DND-41 (cell line): ENCODE results near the gene PTPRD.

Experiments used
- ATAC-seq: fragments of 200-7000 bp; cut with Tn5 transposase; 3 replicates; pipeline ENCODE4 v1.9.1; 2021; ENCODE audit warnings: low read depth; ENCODE audit not compliant: insufficient read depth
- DNase-seq: peaks from one replicate; pipeline ENCODE4 v3.0.0-alpha.2; 2020
- H2AFZ ChIP-seq: 2 replicates; pipeline ENCODE4 v1.6.0; 2012; ENCODE audit warnings: low read depth, low read length
- H3K27ac ChIP-seq: 2 replicates; pipeline ENCODE4 v1.5.1; 2012; ENCODE audit warnings: low read length, inconsistent platforms
- H3K27me3 ChIP-seq: fragments of 200-600 bp; sonication (generic); 2 replicates; pipeline ENCODE4 v1.6.0; 2012; ENCODE audit warnings: low read length, mild to moderate bottlenecking, inconsistent platforms; ENCODE audit not compliant: insufficient read depth, poor library complexity
- H3K36me3 ChIP-seq: 2 replicates; pipeline ENCODE4 v1.5.1; 2012; ENCODE audit warnings: low read length, inconsistent platforms; ENCODE audit not compliant: insufficient read depth
- H3K4me1 ChIP-seq: 2 replicates; pipeline ENCODE4 v1.5.1; 2012; ENCODE audit warnings: mild to moderate bottlenecking, low read length; ENCODE audit not compliant: insufficient read depth
- H3K4me2 ChIP-seq: 2 replicates; pipeline ENCODE4 v1.6.0; 2012; ENCODE audit warnings: mild to moderate bottlenecking, moderate library complexity, low read length, inconsistent platforms; ENCODE audit not compliant: insufficient read depth
- H3K4me3 ChIP-seq, 2 experiments: fragments of 200-600 bp in 1 of 2; shearing (Covaris generic) in 1 of 2; 2 replicates each; pipeline ENCODE4 v1.5.1; 2012 to 2016; ENCODE audit warnings: inconsistent platforms in 2 of 2, low read length in 2 of 2, mild to moderate bottlenecking in 2 of 2, low read depth in 1 of 2, moderate library complexity in 1 of 2
- H3K79me2 ChIP-seq: 2 replicates; pipeline ENCODE4 v1.6.0; 2012; ENCODE audit warnings: low read length, inconsistent platforms; ENCODE audit not compliant: insufficient read depth
- H3K9ac ChIP-seq: 2 replicates; pipeline ENCODE4 v1.6.0; 2012; ENCODE audit warnings: low read depth, mild to moderate bottlenecking, inconsistent platforms, low read length, moderate library complexity
- H3K9me3 ChIP-seq: 2 replicates; pipeline ENCODE4 v1.5.1; 2012; ENCODE audit warnings: low read length, moderate library complexity, mild to moderate bottlenecking, inconsistent platforms; ENCODE audit not compliant: insufficient read depth, severe bottlenecking
- H4K20me1 ChIP-seq: 2 replicates; pipeline ENCODE4 v1.6.0; 2012; ENCODE audit warnings: low read length; ENCODE audit not compliant: insufficient read depth
- EZH2 ChIP-seq: IDR thresholded peaks from 3 replicates; pipeline ENCODE4 v1.6.1; 2012; ENCODE audit warnings: borderline replicate concordance, low read depth, mild to moderate bottlenecking, moderate library complexity, low read length, inconsistent platforms; ENCODE audit not compliant: severe bottlenecking
- TF ChIP-seq, protein P1 (sequence below): IDR thresholded peaks from 2 replicates; pipeline ENCODE4 v1.5.1; 2012; ENCODE audit warnings: borderline replicate concordance, low read length, moderate library complexity, mild to moderate bottlenecking; ENCODE audit not compliant: poor library complexity, severe bottlenecking; ENCODE audit errors: extremely low read depth

Gene PTPRD

DNA sequence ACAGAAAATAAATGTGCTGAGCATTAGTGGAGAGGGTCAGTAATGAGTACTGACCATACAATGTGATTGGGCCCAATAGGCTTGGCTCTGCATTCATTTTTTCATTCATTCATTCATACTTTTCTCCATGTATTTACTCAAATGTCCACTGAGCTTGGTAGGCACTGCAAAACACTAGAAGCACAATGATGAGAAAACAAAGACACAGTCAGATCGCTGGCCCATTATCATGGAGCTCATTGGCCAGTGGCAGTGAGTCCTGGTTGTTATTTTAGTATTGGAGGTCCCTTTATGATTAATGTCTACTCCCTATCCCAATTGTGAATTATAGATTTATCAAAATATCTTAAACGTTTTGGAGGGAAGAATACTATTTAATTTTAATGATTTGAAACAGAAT lies 1733.5 kb downstream of the PTPRD start:
- Histone ChIP-seq H3K9ac (no peak overlapping the region), H3K4me3 (no peak overlapping the region), H3K9me3 (no peaks in the 10 kb centered on the region), H2AFZ (no peak overlapping the region), H4K20me1 (no peaks in the 10 kb centered on the region), H3K4me1 (no peaks in the 10 kb centered on the region), H3K27me3 (no peaks in the 10 kb centered on the region), H3K79me2 (no peaks in the 10 kb centered on the region), H3K36me3 (no peaks in the 10 kb centered on the region), H3K4me2 (no peak overlapping the region), H3K27ac (no peak overlapping the region)
- DNase-seq = no peak
- TF ChIP-seq EZH2 = no peak
- TF ChIP-seq, protein P1, sequence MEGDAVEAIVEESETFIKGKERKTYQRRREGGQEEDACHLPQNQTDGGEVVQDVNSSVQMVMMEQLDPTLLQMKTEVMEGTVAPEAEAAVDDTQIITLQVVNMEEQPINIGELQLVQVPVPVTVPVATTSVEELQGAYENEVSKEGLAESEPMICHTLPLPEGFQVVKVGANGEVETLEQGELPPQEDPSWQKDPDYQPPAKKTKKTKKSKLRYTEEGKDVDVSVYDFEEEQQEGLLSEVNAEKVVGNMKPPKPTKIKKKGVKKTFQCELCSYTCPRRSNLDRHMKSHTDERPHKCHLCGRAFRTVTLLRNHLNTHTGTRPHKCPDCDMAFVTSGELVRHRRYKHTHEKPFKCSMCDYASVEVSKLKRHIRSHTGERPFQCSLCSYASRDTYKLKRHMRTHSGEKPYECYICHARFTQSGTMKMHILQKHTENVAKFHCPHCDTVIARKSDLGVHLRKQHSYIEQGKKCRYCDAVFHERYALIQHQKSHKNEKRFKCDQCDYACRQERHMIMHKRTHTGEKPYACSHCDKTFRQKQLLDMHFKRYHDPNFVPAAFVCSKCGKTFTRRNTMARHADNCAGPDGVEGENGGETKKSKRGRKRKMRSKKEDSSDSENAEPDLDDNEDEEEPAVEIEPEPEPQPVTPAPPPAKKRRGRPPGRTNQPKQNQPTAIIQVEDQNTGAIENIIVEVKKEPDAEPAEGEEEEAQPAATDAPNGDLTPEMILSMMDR = no peak
- ATAC-seq = no peak

DNA sequence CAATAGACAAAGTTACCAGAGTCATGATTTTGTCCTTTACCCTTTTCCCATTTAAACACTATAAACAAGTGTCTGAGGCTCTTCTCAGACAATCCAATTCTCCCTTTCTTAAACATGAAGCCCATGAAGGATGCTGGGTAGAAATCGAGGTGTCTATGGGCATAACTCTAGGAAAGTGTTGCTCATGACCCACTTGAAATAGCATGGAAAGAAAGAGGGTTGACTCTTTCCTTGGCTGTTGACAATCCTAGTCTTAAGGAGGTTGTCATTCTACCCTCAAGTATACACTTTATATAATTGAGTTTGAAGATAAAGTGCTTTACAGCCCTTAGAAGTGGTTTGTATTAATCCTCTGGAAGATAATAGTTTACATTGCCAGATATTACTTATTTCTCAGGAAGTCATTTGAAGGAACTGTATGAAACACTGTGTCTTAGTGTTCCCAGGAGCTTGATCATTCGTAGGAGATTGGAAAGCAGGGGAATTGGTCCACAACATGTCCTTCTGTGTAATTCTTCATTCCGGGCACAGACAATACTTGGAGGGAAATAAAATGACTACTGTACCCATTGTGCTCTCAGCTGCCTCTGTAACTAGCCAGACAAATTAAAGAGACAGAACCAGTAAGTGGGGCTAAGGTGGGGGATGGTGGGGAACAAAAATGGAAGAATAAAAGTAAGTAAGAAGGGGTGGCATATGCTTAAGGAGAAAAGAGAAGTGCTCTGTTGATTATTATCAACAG lies 1734.9 kb downstream of the PTPRD start:
- Histone ChIP-seq H3K27me3 (no peaks in the 10 kb centered on the region), H3K27ac (no peak overlapping the region), H2AFZ (no peak overlapping the region), H4K20me1 (no peaks in the 10 kb centered on the region), H3K9ac (no peak overlapping the region), H3K4me2 (no peak overlapping the region), H3K36me3 (no peaks in the 10 kb centered on the region), H3K4me3 (no peak overlapping the region), H3K4me1 (no peaks in the 10 kb centered on the region), H3K79me2 (no peaks in the 10 kb centered on the region), H3K9me3 (no peaks in the 10 kb centered on the region)
- DNase-seq = no peak
- TF ChIP-seq, protein P1 = no peak
- no peak for ATAC-seq

GRCh38 chr9:8876303-8876702 lies 1736.5 kb downstream of the PTPRD start:
- ATAC-seq = no peak
- H3K79me2 ChIP-seq = no peaks in the 10 kb centered on the region
- H3K27ac ChIP-seq = no peak overlapping the region
- no peaks in the 10 kb centered on the region for H3K27me3 ChIP-seq
- H3K9ac ChIP-seq = no peak overlapping the region
- H3K36me3 ChIP-seq = no peaks in the 10 kb centered on the region
- no peaks in the 10 kb centered on the region for H3K9me3 ChIP-seq
- DNase-seq = no peak
- no peaks in the 10 kb centered on the region for H3K4me1 ChIP-seq
- no peaks in the 10 kb centered on the region for H4K20me1 ChIP-seq
- H2AFZ ChIP-seq = no peak overlapping the region
- TF ChIP-seq EZH2 = no peak
- TF ChIP-seq, protein P1 = no peak
- no peak overlapping the region for H3K4me3 ChIP-seq
- H3K4me2 ChIP-seq = no peak overlapping the region
